Heart left ventricle (tissue), 16 donors: ENCODE results near the gene ZNF487. TPM values are rescaled to one million over a fixed set of nuclear protein-coding genes. Genes with fewer than 3 reads are reported as not detected.
A peak's percentile ranks its signal among the peaks of the same experiment; 100 is the strongest.

Source experiments
- ATAC-seq, 4 donors: fragments of 200-7000 bp; cut with Tn5 transposase; one replicate each; pipeline ENCODE4 v1.9.1; 2020 to 2022; ENCODE audit warnings: moderate library complexity in 4 of 4, mild to moderate bottlenecking in 3 of 4, moderate number of reproducible peaks in 1 of 4
- DNase-seq, 5 donors: peaks; one replicate each; pipeline ENCODE4 v3.0.0-alpha.2; 2020
- H3K27ac ChIP-seq, 12 donors: fragments of 200-600 bp; sonication (generic) in 4 of 12; one replicate each; pipeline versions ENCODE4 v1.5.0 to v1.8.0; 2016 to 2022; ENCODE audit warnings: mild to moderate bottlenecking in 2 of 12
- H3K27me3 ChIP-seq, 9 donors: fragments of 200-600 bp; sonication (generic) in 2 of 9; one replicate each; pipeline versions ENCODE4 v1.5.1 to v1.8.0; 2016 to 2022; ENCODE audit warnings: mild to moderate bottlenecking in 3 of 9
- H3K36me3 ChIP-seq, 9 donors: fragments of 200-600 bp; sonication (generic) in 2 of 9; one replicate each; pipeline versions ENCODE4 v1.5.0 to v1.8.0; 2018 to 2022; ENCODE audit warnings: mild to moderate bottlenecking in 2 of 9
- H3K4me1 ChIP-seq, 12 donors: fragments of 200-600 bp; sonication (generic) in 4 of 12; one replicate each; pipeline versions ENCODE4 v1.5.0 to v1.8.0; 2016 to 2022; ENCODE audit warnings: mild to moderate bottlenecking in 3 of 12
- H3K4me3 ChIP-seq, 12 donors: fragments of 200-600 bp; sonication (generic) in 4 of 12; one replicate each; pipeline versions ENCODE4 v1.5.0 to v1.8.0; 2017 to 2022; ENCODE audit warnings: mild to moderate bottlenecking in 9 of 12, moderate library complexity in 4 of 12
- H3K9me3 ChIP-seq, 12 donors: fragments of 200-600 bp; sonication (generic) in 4 of 12; one replicate each; pipeline versions ENCODE4 v1.5.0 to v1.8.0; 2016 to 2022; ENCODE audit warnings: mild to moderate bottlenecking in 1 of 12
- CTCF ChIP-seq, 12 donors: fragments of 200-600 bp; sonication (generic) in 4 of 12; IDR thresholded peaks; one replicate each; pipeline versions ENCODE4 v1.5.0 to v1.8.0; 2018 to 2022; ENCODE audit warnings: antibody characterized with exemption in 12 of 12, mild to moderate bottlenecking in 5 of 12
- POLR2A ChIP-seq, 2 donors: fragments of 450-650 bp; IDR thresholded peaks; one replicate each; pipeline ENCODE4 v1.6.1; 2017; ENCODE audit warnings: antibody characterized with exemption in 2 of 2, mild to moderate bottlenecking in 2 of 2, moderate library complexity in 2 of 2
- WGBS, 4 donors: extraction: QIAGEN DNeasy Blood & Tissue Kit in 2 of 4; methylation state at CpG; one replicate each; pipeline versions ENCODE4 v1.1.5 to v1.1.7; 2013 to 2018; 5-methylcytosine and 5-hydroxymethylcytosine counted together
- intact Hi-C, 10 donors: fragments of 100-400 bp; cut with DNase I; formaldehyde crosslinking; loops; one replicate each; pipeline versions ENCODE4 v1.11.1 to v1.14.2; 2022
- long read RNA-seq, 3 donors: library from polyadenylated mRNA; unstranded; transcript quantifications; one replicate each; pipeline ENCODE4 v2.0.0, GENCODE V29; 2020 to 2021
- polyA plus RNA-seq, 2 donors: library from polyadenylated mRNA; stranded (reverse); fragments of 200-250 nt; gene quantifications; one replicate each; pipeline ENCODE4 v1.2.3, GENCODE V29; 2013
- total RNA-seq, 9 donors: library from RNA; depleted of rRNA in 2 of 9; stranded (reverse); fragments of >200 nt in 2 of 9; fragmentation: NEBNext Ultra II Directional in 3 of 9; extraction: Animal tissue kit (Norgen Biotek cat#: 25700) in 3 of 9; gene quantifications; one replicate each; pipeline versions ENCODE4 v1.1.0 to v1.2.4, GENCODE V29; 2016 to 2023
- donor health status: ischemic (EF 13 %, LVEDD 7.1; RV severe dilation, severe dysfunction).
- donor health status: healthy with polysubstance abuse.
- donor health status: DM: no; HTN: yes; CAD: no.
- donor health status: DM: no; HTN: no; CAD: no.
- donor health status: ischemic (EF 25% LVEDD 6.9; RV normal size, moderate dysfunction).
- donor health status: ischemic (EF 25% LVEDD 5.7; RV mildly dilated, moderate dysfunction).
- donor health status: healthy.
- donor health status: DM: yes; HTN: yes; CAD: no.
- donor health status: ischemic (EF 35%, LVEDD 5.7; RV mildly dilated, moderate dysfunction).
- donor health status: nonischemic (EF 11% LVEDD 7.7; RV severe dilation, severe dysfunction).
- donor health status: DM: yes; HTN: yes; CAD: no.
- donor health status: PGD.
- donor health status: ischemic (EF 29% LVEDD 5.4; RV normal size, mild dysfunction).
- donor health status: nonischemic (EF 23%, LVEDD 6.1; RV moderate dilation, normal function).

Gene ZNF487
- 1 to 10 TPM; 1.8 to 5.1 (median 2.4) TPM for total RNA-seq
- 1 to 10 TPM; 2.2 to 3.4 TPM for polyA plus RNA-seq
- long read RNA-seq, donor 1, result 0 reads
- long read RNA-seq, donor 2, partial matches to known transcripts, result 0 of 8 reads
- long read RNA-seq, donor 2, other reads (novel, unspliced or antisense), result 4 of 8 reads
- long read RNA-seq, donor 3, result 0 reads

GRCh38 chr10:43436291-43437140, at the start of gene ZNF487:
ZNF487 (plus strand) TSS chr10:43437111; CDS start chr10:43475814, 38,703 bp downstream.
- peak; percentile 98 to 99 (median 99) for ATAC-seq
- intact Hi-C loops, result loop anchor here in 7 of 10 donors (1.0 to 5.0 kb wide), 7 partner anchors 15 to 74 kb away; partner anchors contain the start of gene HNRNPF (in 1 of the 7)
- Histone ChIP-seq H3K4me3 (peak within 1 kb of the TSS; percentile 55 to 99 (median 81)), H3K9me3 (no peaks in the 10 kb centered on the region), H3K36me3 (no peaks in the 10 kb centered on the region), H3K27ac (peak within 1 kb of the TSS; percentile 94 to 100 (median 98)), H3K27me3 (no peaks in the 10 kb centered on the region), H3K4me1 (peaks cover 0 to 26% (median 13%) of the 10 kb centered on the region in 12 donors)
- DNase-seq, result peak; percentile 90 to 94 (median 92)
- peak in 8 of 12 donors; percentile 7 to 54 (median 34) for TF ChIP-seq CTCF (IDR thresholded peaks at IDR 0.05)
- TF ChIP-seq POLR2A (IDR thresholded peaks at IDR 0.05), result peak in 1 of 2 donors; percentile 94
- 0 to 1% (median 1%) methylated on average over 29 to 69 of the region's 69 CpGs for WGBS, 4 donors

GRCh38 chr10:43387678-43388032, 49.3 kb upstream of the ZNF487 start:
- TF ChIP-seq CTCF (IDR thresholded peaks at IDR 0.05), result no peak
- no peak for TF ChIP-seq POLR2A (IDR thresholded peaks at IDR 0.05)
- WGBS, 4 donors, result 61 to 72% (median 70%) methylated on average over 5 of the region's 5 CpGs
- intact Hi-C loops, result no loop called here
- H3K36me3 ChIP-seq, result peaks cover 0 to 82% (median 76%) of the 10 kb centered on the region in 9 donors
- ATAC-seq, result no peak
- H3K9me3 ChIP-seq, result no peaks in the 10 kb centered on the region
- no peaks in the 10 kb centered on the region for H3K27me3 ChIP-seq
- no peak overlapping the region for H3K27ac ChIP-seq
- no peak for DNase-seq
- peaks cover 0 to 35% (median 16%) of the 10 kb centered on the region in 12 donors for H3K4me1 ChIP-seq
- no peak overlapping the region for H3K4me3 ChIP-seq

GRCh38 chr10:43389867-43390266, 47.0 kb upstream of the ZNF487 start:
- DNase-seq (no peak), ATAC-seq (no peak)
- H3K27me3 ChIP-seq, result no peaks in the 10 kb centered on the region
- no peak for TF ChIP-seq CTCF (IDR thresholded peaks at IDR 0.05)
- no peak for TF ChIP-seq POLR2A (IDR thresholded peaks at IDR 0.05)
- peaks cover 0 to 100% (median 98%) of the 10 kb centered on the region in 9 donors for H3K36me3 ChIP-seq
- H3K27ac ChIP-seq, result peak overlapping the region in 2 of 12 donors; percentile 10 to 27
- intact Hi-C loops, result no loop called here
- H3K9me3 ChIP-seq, result no peaks in the 10 kb centered on the region
- H3K4me1 ChIP-seq, result peaks cover 0 to 56% (median 17%) of the 10 kb centered on the region in 12 donors
- H3K4me3 ChIP-seq, result no peak overlapping the region
- WGBS, 4 donors, result 53 to 56% (median 54%) methylated on average over 3 of the region's 3 CpGs

GRCh38 chr10:43390333-43390732, 46.6 kb upstream of the ZNF487 start:
- intact Hi-C loops, result no loop called here
- TF ChIP-seq CTCF (IDR thresholded peaks at IDR 0.05), result no peak
- no peak for TF ChIP-seq POLR2A (IDR thresholded peaks at IDR 0.05)

More at GRCh38 chr10:43390333-43390732, 46.6 kb upstream of the ZNF487 start:
- WGBS, 4 donors, result 65 to 74% (median 71%) methylated on average over 5 of the region's 5 CpGs
- H3K4me3 ChIP-seq, result no peak overlapping the region
- peaks cover 0 to 100% (median 93%) of the 10 kb centered on the region in 9 donors for H3K36me3 ChIP-seq
- DNase-seq, result no peak
- no peaks in the 10 kb centered on the region for H3K9me3 ChIP-seq
- H3K27me3 ChIP-seq, result no peaks in the 10 kb centered on the region
- H3K27ac ChIP-seq, result peak overlapping the region in 4 of 12 donors; percentile 5 to 27 (median 14)
- peaks cover 0 to 60% (median 20%) of the 10 kb centered on the region in 12 donors for H3K4me1 ChIP-seq
- no peak for ATAC-seq
